H1 (cell line): ENCODE data around the gene ISLR2. TPM values are rescaled to one million over a fixed set of nuclear protein-coding genes. Genes with fewer than 3 reads are reported as not detected.

Source experiments
- CTCF ChIA-PET: fragments of 300-600 bp; sonication (Branson Sonifier 250); formaldehyde crosslinking; loops from one replicate; lab custom pipeline; 2021; ENCODE audit not compliant: partially characterized antibody; lab: Charles Lee
- POLR2A ChIA-PET: fragments of 300-600 bp; sonication (Branson Sonifier 250); formaldehyde crosslinking; loops from one replicate; lab custom pipeline; 2021; ENCODE audit warnings: inconsistent platforms; ENCODE audit not compliant: partially characterized antibody; lab: Charles Lee
- DNase-seq, 2 experiments: peaks; one replicate each; pipeline versions ENCODE4 v3.0.0 to v3.0.0-alpha.2; 2010 to 2022; ENCODE audit warnings: low spot score in 2 of 2, low read depth in 1 of 2, mixed read lengths in 1 of 2
- FAIRE-seq: peaks from 2 replicates; lab custom pipeline; 2011; peaks lifted over from hg19 to GRCh38; lab: Jason Lieb, UNC
- H2AFZ ChIP-seq: 2 replicates; pipeline ENCODE4 v1.8.1; 2012; ENCODE audit warnings: low read length, inconsistent platforms
- H2AK5ac ChIP-seq: 2 replicates; pipeline ENCODE4 v1.6.1; 2013; ENCODE audit warnings: low read depth, low read length
- H2BK120ac ChIP-seq: replicated peaks from 2 replicates; pipeline ENCODE3; 2013; ENCODE audit warnings: low read depth, low read length, inconsistent platforms
- H2BK12ac ChIP-seq: 2 replicates; pipeline ENCODE4 v1.6.1; 2013; ENCODE audit warnings: low read depth, low read length
- H2BK15ac ChIP-seq: 2 replicates; pipeline ENCODE4 v1.6.1; 2013; ENCODE audit warnings: low read length
- H2BK20ac ChIP-seq: 2 replicates; pipeline ENCODE4 v1.6.1; 2013; ENCODE audit warnings: low read length
- H2BK5ac ChIP-seq: 2 replicates; pipeline ENCODE4 v1.6.1; 2013; ENCODE audit warnings: low read depth, low read length
- H3K14ac ChIP-seq: 2 replicates; pipeline ENCODE4 v1.6.1; 2013; ENCODE audit warnings: inconsistent platforms; ENCODE audit not compliant: insufficient read length
- H3K18ac ChIP-seq: 2 replicates; pipeline ENCODE4 v1.6.1; 2013; ENCODE audit warnings: low read length; ENCODE audit errors: extremely low read depth
- H3K23ac ChIP-seq: 2 replicates; pipeline ENCODE4 v1.6.1; 2013; ENCODE audit warnings: inconsistent platforms; ENCODE audit not compliant: insufficient read length
- H3K23me2 ChIP-seq: 2 replicates; pipeline ENCODE4 v1.6.1; 2013; ENCODE audit warnings: low read depth, low read length
- H3K27ac ChIP-seq: 2 replicates; pipeline ENCODE4 v1.6.1; 2011; ENCODE audit warnings: low read depth, low read length, inconsistent platforms
- H3K27me3 ChIP-seq, 4 experiments: replicated peaks in 1 of 4; 1 replicate in 1 of 4; 2 replicates in 3 of 4; pipeline versions ENCODE4 v1.6.1 to v1.8.1; 2011 to 2013; ENCODE audit warnings: low read length in 3 of 4, mild to moderate bottlenecking in 3 of 4, inconsistent platforms in 2 of 4, mixed read lengths in 2 of 4, moderate library complexity in 1 of 4; ENCODE audit not compliant: control insufficient read depth in 3 of 4, insufficient read depth in 3 of 4; ENCODE audit errors: extremely low read depth in 1 of 4
- H3K36me3 ChIP-seq, 4 experiments: 2 replicates each; pipeline versions ENCODE4 v1.6.1 to v1.8.1; 2011 to 2013; ENCODE audit warnings: mild to moderate bottlenecking in 4 of 4, low read length in 3 of 4, moderate library complexity in 2 of 4, control low read depth in 1 of 4, inconsistent platforms in 1 of 4; ENCODE audit not compliant: insufficient read depth in 4 of 4, control insufficient read depth in 2 of 4
- H3K4ac ChIP-seq: replicated peaks from 2 replicates; pipeline ENCODE3; 2013; ENCODE audit warnings: low read length, low read depth, mixed read lengths, inconsistent platforms; ENCODE audit not compliant: insufficient read length
- H3K4me1 ChIP-seq, 4 experiments: replicated peaks in 1 of 4; 1 replicate in 1 of 4; 2 replicates in 3 of 4; pipeline versions ENCODE4 v1.6.1 to v1.8.1; 2011 to 2013; ENCODE audit warnings: low read length in 3 of 4, inconsistent platforms in 2 of 4, mixed read lengths in 1 of 4; ENCODE audit not compliant: insufficient read depth in 4 of 4, control insufficient read depth in 3 of 4
- H3K4me2 ChIP-seq, 2 experiments: 2 replicates each; pipeline versions ENCODE4 v1.6.1 to v1.8.1; 2011 to 2013; ENCODE audit warnings: low read depth in 2 of 2, low read length in 2 of 2, control low read depth in 1 of 2, inconsistent platforms in 1 of 2, mild to moderate bottlenecking in 1 of 2; ENCODE audit not compliant: insufficient read depth in 1 of 2
- H3K4me3 ChIP-seq, 4 experiments: fragments of 200-600, 300-600 bp in 1 of 4; sonication (generic), shearing (Covaris generic), sonication (Bioruptor Twin) in 1 of 4; 2 replicates each; pipeline versions ENCODE4 v1.5.1 to v1.8.1; 2011 to 2016; ENCODE audit warnings: low read length in 4 of 4, low read depth in 3 of 4, control low read depth in 2 of 4, inconsistent platforms in 2 of 4, mild to moderate bottlenecking in 2 of 4, mixed read lengths in 1 of 4, moderate library complexity in 1 of 4; ENCODE audit not compliant: insufficient read depth in 2 of 4; ENCODE audit errors: extremely low read depth in 1 of 4
- H3K56ac ChIP-seq: replicated peaks from 2 replicates; pipeline ENCODE3; 2013; ENCODE audit warnings: low read depth, mild to moderate bottlenecking, mixed read lengths, low read length, inconsistent platforms; ENCODE audit not compliant: insufficient read length
- H3K79me1 ChIP-seq: 2 replicates; pipeline ENCODE4 v1.6.1; 2013; ENCODE audit warnings: low read depth, low read length, control low read depth
- H3K79me2 ChIP-seq, 2 experiments: 2 replicates each; pipeline versions ENCODE4 v1.6.1 to v1.8.1; 2012 to 2013; ENCODE audit warnings: low read length in 2 of 2, mild to moderate bottlenecking in 2 of 2, inconsistent platforms in 1 of 2; ENCODE audit not compliant: insufficient read depth in 2 of 2, control insufficient read depth in 1 of 2
- H3K9ac ChIP-seq, 4 experiments: replicated peaks in 1 of 4; 1 replicate in 1 of 4; 2 replicates in 3 of 4; pipeline versions ENCODE4 v1.6.1 to v1.8.1; 2011 to 2013; ENCODE audit warnings: low read depth in 3 of 4, low read length in 3 of 4, control low read depth in 2 of 4, mild to moderate bottlenecking in 2 of 4, moderate library complexity in 2 of 4, inconsistent platforms in 1 of 4; ENCODE audit errors: extremely low read depth in 1 of 4
- H3K9me3 ChIP-seq, 2 experiments: 2 replicates each; pipeline versions ENCODE4 v1.6.1 to v1.8.1; 2012 to 2013; ENCODE audit warnings: mild to moderate bottlenecking in 2 of 2, moderate library complexity in 2 of 2, control low read depth in 1 of 2, inconsistent platforms in 1 of 2, low read depth in 1 of 2, low read length in 1 of 2, mixed read lengths in 1 of 2; ENCODE audit not compliant: insufficient read depth in 2 of 2
- H4K20me1 ChIP-seq, 2 experiments: replicated peaks in 1 of 2; 2 replicates each; pipeline versions ENCODE3 to v1.8.1; 2011 to 2013; ENCODE audit warnings: inconsistent platforms in 2 of 2, low read length in 2 of 2, mild to moderate bottlenecking in 1 of 2; ENCODE audit not compliant: insufficient read depth in 2 of 2, control insufficient read depth in 1 of 2
- H4K5ac ChIP-seq: 2 replicates; pipeline ENCODE4 v1.6.1; 2013; ENCODE audit warnings: low read length, low read depth, mixed read lengths, inconsistent platforms; ENCODE audit not compliant: insufficient read length
- H4K8ac ChIP-seq: 2 replicates; pipeline ENCODE4 v1.8.0; 2013; ENCODE audit warnings: mild to moderate bottlenecking, moderate library complexity, low read length, inconsistent platforms; ENCODE audit not compliant: insufficient read depth; ENCODE audit errors: extremely low read depth
- H4K91ac ChIP-seq: replicated peaks from 2 replicates; pipeline ENCODE3; 2013; ENCODE audit warnings: low read length, mixed read lengths, inconsistent platforms; ENCODE audit not compliant: insufficient read length
- BACH1 ChIP-seq: IDR thresholded peaks from 2 replicates; pipeline ENCODE4 v1.6.1; 2012; ENCODE audit warnings: low read length, improper control_type of control experiment
- BCL11A ChIP-seq, 2 experiments: IDR thresholded peaks; one replicate each; pipeline ENCODE4 v1.6.1; 2011; ENCODE audit warnings: low read depth in 2 of 2, low read length in 2 of 2, mild to moderate bottlenecking in 2 of 2
- CBX8 ChIP-seq: fragments of 300-800, 300-1000 bp; sonication (generic); IDR thresholded peaks from 2 replicates; pipeline ENCODE4 v1.7.1; 2016; ENCODE audit warnings: low read depth, low read length, borderline replicate concordance
- CREB1 ChIP-seq: IDR thresholded peaks from 2 replicates; pipeline ENCODE4 v1.6.1; 2012; ENCODE audit warnings: inconsistent platforms
- CTBP2 ChIP-seq: IDR thresholded peaks from 2 replicates; pipeline ENCODE4 v1.7.0; 2011; ENCODE audit warnings: borderline replicate concordance, mild to moderate bottlenecking, moderate library complexity, mixed read lengths, low read length; ENCODE audit not compliant: insufficient read depth, insufficient read length
- MAFK ChIP-seq: IDR thresholded peaks from 2 replicates; pipeline ENCODE4 v1.6.1; 2012; ENCODE audit warnings: low read depth, mild to moderate bottlenecking, improper control_type of control experiment, low read length
- PHF8 ChIP-seq: fragments of 200-600 bp; sonication (generic); conservative IDR thresholded peaks from 2 replicates; pipeline ENCODE4 v1.7.1; 2012; ENCODE audit warnings: low read depth, mild to moderate bottlenecking, inconsistent platforms, low read length, moderate library complexity
- RFX5 ChIP-seq: IDR thresholded peaks from 2 replicates; pipeline ENCODE4 v1.6.1; 2011; ENCODE audit warnings: low read depth, low read length, improper control_type of control experiment, borderline replicate concordance
- SAP30 ChIP-seq: fragments of 300-600 bp; sonication (generic); IDR thresholded peaks from 2 replicates; pipeline ENCODE4 v1.7.1; 2012; ENCODE audit warnings: low read length, moderate library complexity, mild to moderate bottlenecking, inconsistent platforms; ENCODE audit not compliant: insufficient read depth, insufficient replicate concordance
- SIN3A ChIP-seq, 2 experiments: IDR thresholded peaks in 1 of 2; conservative IDR thresholded peaks in 1 of 2; 2 replicates each; pipeline ENCODE4 v1.6.1; 2011 to 2012; ENCODE audit warnings: low read length in 2 of 2, improper control_type of control experiment in 1 of 2, low read depth in 1 of 2, mild to moderate bottlenecking in 1 of 2
- SP1 ChIP-seq: IDR thresholded peaks from 2 replicates; pipeline ENCODE4 v1.6.1; 2011; ENCODE audit warnings: low read depth, low read length
- ZNF274 ChIP-seq: IDR thresholded peaks from 2 replicates; pipeline ENCODE4 v1.7.0; 2012; ENCODE audit warnings: low read length, borderline replicate concordance; ENCODE audit errors: extremely low read depth
- WGBS, 2 experiments: shearing (Covaris generic) in 1 of 2; methylation state at CpG; one replicate each; pipeline versions ENCODE4 v1.1.6 to v1.1.7; 2013 to 2015; ENCODE audit warnings: low lambda C conversion rate in 2 of 2, mixed read lengths in 2 of 2, inconsistent platforms in 1 of 2, low coverage in 1 of 2, missing lambda C conversion rate in 1 of 2; ENCODE audit not compliant: insufficient replicate concordance in 2 of 2, insufficient coverage in 1 of 2, insufficient read length in 1 of 2; ENCODE audit errors: extremely low coverage in 1 of 2, missing lambda C conversion rate in 1 of 2; 5-methylcytosine and 5-hydroxymethylcytosine counted together
- polyA plus RNA-seq, 7 experiments: library from polyadenylated mRNA; depleted of rRNA in 3 of 7; stranded (reverse) in 5 of 7; unstranded in 2 of 7; fragments of >200 nt in 5 of 7; fragments of 200-250 nt in 2 of 7; gene quantifications; 1 replicate in 5 of 7; 2 replicates in 1 of 7; 4 replicates in 1 of 7; pipeline versions ENCODE4 v1.2.1 to v1.2.3, GENCODE V29; 2011 to 2013; ENCODE audit warnings: missing spikeins in 2 of 7, mixed read lengths in 2 of 7
- total RNA-seq: library from RNA; stranded (reverse); fragmentation: NEBNext Ultra II Directional; extraction: Animal tissue kit (Norgen Biotek cat#: 25700); gene quantifications from 2 replicates; pipeline ENCODE4 v1.2.1, GENCODE V29; 2021

ISLR2 gene
- total and polyA plus RNA-seq, 2 of the 8 experiments (the other 6 are each of a cell fraction or from before 2014, with no cell fraction given), result 0.47 to 0.58 TPM

GRCh38 chr15:74108111-74108510, 22.3 kb upstream of the ISLR2 start:
- no peak overlapping the region for H4K91ac ChIP-seq
- no peaks in the 10 kb centered on the region for H3K23me2 ChIP-seq
- FAIRE-seq, result no peak
- no peak overlapping the region for H3K4ac ChIP-seq
- no peaks in the 10 kb centered on the region for H3K9me3 ChIP-seq
- no peak overlapping the region for H3K23ac ChIP-seq
- no peak overlapping the region for H2AK5ac ChIP-seq
- no peak overlapping the region for H2BK15ac ChIP-seq
- H3K14ac ChIP-seq, result no peak overlapping the region
- no peaks in the 10 kb centered on the region for H3K36me3 ChIP-seq
- no peak for DNase-seq
- no peak overlapping the region for H3K9ac ChIP-seq
- H2BK5ac ChIP-seq, result no peak overlapping the region
- H3K18ac ChIP-seq, result no peak overlapping the region
- no peaks in the 10 kb centered on the region for H4K20me1 ChIP-seq
- no peak overlapping the region for H2BK20ac ChIP-seq
- no peaks in the 10 kb centered on the region for H3K27me3 ChIP-seq
- H2BK120ac ChIP-seq, result no peak overlapping the region
- no peak overlapping the region for H3K4me3 ChIP-seq
- no peaks in the 10 kb centered on the region for H3K4me1 ChIP-seq
- H3K27ac ChIP-seq, result no peak overlapping the region
- no peaks in the 10 kb centered on the region for H3K79me1 ChIP-seq
- no peaks in the 10 kb centered on the region for H3K79me2 ChIP-seq
- H2BK12ac ChIP-seq, result peak overlapping the region; percentile 43; the same call in 1 of the 2 replicates
- H3K4me2 ChIP-seq, result no peak overlapping the region
- H4K5ac ChIP-seq, result no peak overlapping the region
- CTCF ChIA-PET, result interaction anchor here (0.6 to 3.2 kb wide), 14 partner anchors 10 to 437 kb away, joined by 3 to 20 read pairs (median 4); no protein-coding TSS in a partner anchor
- WGBS, 2 experiments, result 79% methylated on average over 4 of the region's 5 CpGs; no CpG with 5 or more reads in 1 of the 2 experiments
- H2AFZ ChIP-seq, result no peak overlapping the region
- no peak overlapping the region for H4K8ac ChIP-seq
- no peak overlapping the region for H3K56ac ChIP-seq
- POLR2A ChIA-PET, result interaction anchor here (1.2 kb wide), 1 partner anchor 55 kb away, joined by 3 read pairs; no protein-coding TSS in a partner anchor
- TF ChIP-seq MAFK, result no peak
- TF ChIP-seq ZNF274, result no peak
- TF ChIP-seq SAP30, result no peak
- no peak for TF ChIP-seq PHF8
- TF ChIP-seq CBX8, result no peak
- no peak for TF ChIP-seq RFX5
- no peak for TF ChIP-seq SIN3A (conservative IDR thresholded peaks at IDR 0.05 in 1 of 2, IDR thresholded peaks at IDR 0.05 in 1 of 2; ENCODE audit: low read depth in 1 of 2, low read length in 2 of 2)
- no peak for TF ChIP-seq CTBP2
- no peak for TF ChIP-seq BCL11A (IDR thresholded peaks at IDR 0.05; ENCODE audit: low read depth in 2 of 2, low read length in 2 of 2)
- TF ChIP-seq BACH1, result no peak
- no peak for TF ChIP-seq SP1
- no peak for TF ChIP-seq CREB1
